Central memory CD4-positive, alpha-beta T cell (primary cell): Measurements from ENCODE around the gene PLEKHM3.
"Not testable (repeated sequence)": the region's sequence is repeated elsewhere in the genome, so short reads cannot be mapped to it uniquely, and the experiment has no call there.

ENCODE experiments used
- DNase-seq: peaks from one replicate; pipeline ENCODE4 v3.0.0; 2022

PLEKHM3 gene

GRCh38 chr2:207920721-207921120 is 104.6 kb downstream of the PLEKHM3 start:
- no peak for DNase-seq

GRCh38 chr2:207920321-207920720 is 105.0 kb downstream of the PLEKHM3 start:
- no peak for DNase-seq

- no peak for DNase-seq
Measured at GRCh38 chr2:207919164-207919919, 106.0 kb downstream of the PLEKHM3 start.

GRCh38 chr2:207914716-207915115 is 110.6 kb downstream of the PLEKHM3 start:
- DNase-seq: no peak

- no peak for DNase-seq
Measured at GRCh38 chr2:207913772-207914358, 111.5 kb downstream of the PLEKHM3 start.

- no peak for DNase-seq
Measured at GRCh38 chr2:207911856-207912255, 113.5 kb downstream of the PLEKHM3 start.

- DNase-seq: no peak
Measured at GRCh38 chr2:207911215-207911614, 114.1 kb downstream of the PLEKHM3 start.

- not testable (repeated sequence) for DNase-seq
Measured at GRCh38 chr2:207906495-207906894, 118.8 kb downstream of the PLEKHM3 start.

- DNase-seq: no peak
Measured at GRCh38 chr2:207905546-207905945, 119.8 kb downstream of the PLEKHM3 start.

GRCh38 chr2:207903236-207903635 is 122.1 kb downstream of the PLEKHM3 start:
- DNase-seq: no peak

- no peak for DNase-seq
Measured at GRCh38 chr2:207902821-207903220, 122.5 kb downstream of the PLEKHM3 start.

- no peak for DNase-seq
Measured at GRCh38 chr2:207901829-207902228, 123.5 kb downstream of the PLEKHM3 start.

GRCh38 chr2:207901401-207901800 is 123.9 kb downstream of the PLEKHM3 start:
- no peak for DNase-seq

- no peak for DNase-seq
Measured at GRCh38 chr2:207898354-207898695, 127.0 kb downstream of the PLEKHM3 start.

- no peak for DNase-seq
Measured at GRCh38 chr2:207897541-207898353, 127.6 kb downstream of the PLEKHM3 start.

GRCh38 chr2:207896525-207897285 is 128.6 kb downstream of the PLEKHM3 start:
- no peak for DNase-seq

- no peak for DNase-seq
Measured at GRCh38 chr2:207895274-207895860, 130.0 kb downstream of the PLEKHM3 start.

GRCh38 chr2:207892716-207893402 is 132.5 kb downstream of the PLEKHM3 start:
- no peak for DNase-seq

GRCh38 chr2:207891086-207891844 is 134.1 kb downstream of the PLEKHM3 start:
- DNase-seq: no peak

- DNase-seq: no peak
Measured at GRCh38 chr2:207887500-207887899, 137.8 kb downstream of the PLEKHM3 start.

GRCh38 chr2:207885010-207885409 is 140.3 kb downstream of the PLEKHM3 start:
- DNase-seq: no peak
